GM13976 (cell line): ENCODE results near the gene STRIT1.

Source experiments
- DNase-seq: peaks from one replicate; pipeline ENCODE4 v3.0.0; 2012; ENCODE audit warnings: low spot score
- in situ Hi-C: fragments of 300-500 bp; cut with MboI; formaldehyde crosslinking; loops from one replicate; pipeline ENCODE4 v1.12.0; 2022; ENCODE audit warnings: low sequenced_read_pairs, mixed read lengths, inconsistent platforms; ENCODE audit not compliant: unreplicated experiment
- TF ChIP-seq, protein P1 (sequence below): IDR thresholded peaks from 2 replicates; pipeline ENCODE4 v1.5.1; 2012; ENCODE audit warnings: borderline replicate concordance, mild to moderate bottlenecking; ENCODE audit not compliant: insufficient read depth; ENCODE audit errors: extremely low read depth, missing control alignments, control extremely low read depth

STRIT1 gene

DNA sequence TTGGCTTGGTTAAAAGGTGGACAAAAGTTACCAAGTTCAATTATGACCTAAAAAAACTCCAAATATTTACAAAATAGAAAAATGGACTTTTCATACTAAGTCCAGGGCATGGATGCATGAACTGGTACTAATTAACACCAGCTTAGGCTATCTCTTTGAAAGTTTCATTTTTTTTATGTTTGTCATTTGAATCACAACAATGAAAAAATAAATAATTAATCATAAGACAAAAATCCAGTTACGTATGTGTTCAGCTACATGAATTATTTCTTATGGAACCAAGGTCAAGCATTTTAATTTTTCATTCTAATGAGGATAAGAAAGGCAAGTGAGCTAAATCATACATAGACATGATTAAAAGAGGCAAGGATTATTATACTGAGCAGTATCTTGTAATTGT lies 23.7 kb upstream of the STRIT1 start:
- no peak for DNase-seq
- TF ChIP-seq, protein P1, sequence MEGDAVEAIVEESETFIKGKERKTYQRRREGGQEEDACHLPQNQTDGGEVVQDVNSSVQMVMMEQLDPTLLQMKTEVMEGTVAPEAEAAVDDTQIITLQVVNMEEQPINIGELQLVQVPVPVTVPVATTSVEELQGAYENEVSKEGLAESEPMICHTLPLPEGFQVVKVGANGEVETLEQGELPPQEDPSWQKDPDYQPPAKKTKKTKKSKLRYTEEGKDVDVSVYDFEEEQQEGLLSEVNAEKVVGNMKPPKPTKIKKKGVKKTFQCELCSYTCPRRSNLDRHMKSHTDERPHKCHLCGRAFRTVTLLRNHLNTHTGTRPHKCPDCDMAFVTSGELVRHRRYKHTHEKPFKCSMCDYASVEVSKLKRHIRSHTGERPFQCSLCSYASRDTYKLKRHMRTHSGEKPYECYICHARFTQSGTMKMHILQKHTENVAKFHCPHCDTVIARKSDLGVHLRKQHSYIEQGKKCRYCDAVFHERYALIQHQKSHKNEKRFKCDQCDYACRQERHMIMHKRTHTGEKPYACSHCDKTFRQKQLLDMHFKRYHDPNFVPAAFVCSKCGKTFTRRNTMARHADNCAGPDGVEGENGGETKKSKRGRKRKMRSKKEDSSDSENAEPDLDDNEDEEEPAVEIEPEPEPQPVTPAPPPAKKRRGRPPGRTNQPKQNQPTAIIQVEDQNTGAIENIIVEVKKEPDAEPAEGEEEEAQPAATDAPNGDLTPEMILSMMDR = no peak
- in situ Hi-C loops = no loop called here

DNA sequence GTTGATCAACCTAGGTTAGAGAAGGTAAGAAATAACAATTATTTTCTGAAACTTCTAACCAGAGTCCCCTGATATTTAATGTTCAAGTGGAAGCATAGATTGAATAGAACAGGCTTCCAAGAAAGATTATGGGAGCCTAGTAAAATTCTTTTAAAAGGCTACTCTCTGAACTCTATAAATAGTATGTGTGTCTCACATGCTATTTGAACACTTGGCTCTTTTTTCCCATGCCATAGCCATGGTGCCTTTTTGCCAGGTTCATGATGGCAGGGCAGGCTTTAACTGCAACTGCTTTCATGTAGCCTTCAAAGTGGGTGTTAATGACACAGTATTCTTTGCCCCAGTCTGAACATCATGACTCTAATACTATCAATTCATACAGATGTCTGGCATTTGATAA lies 22.9 kb upstream of the STRIT1 start:
- in situ Hi-C loops = no loop called here
- TF ChIP-seq, protein P1 = no peak

DNA sequence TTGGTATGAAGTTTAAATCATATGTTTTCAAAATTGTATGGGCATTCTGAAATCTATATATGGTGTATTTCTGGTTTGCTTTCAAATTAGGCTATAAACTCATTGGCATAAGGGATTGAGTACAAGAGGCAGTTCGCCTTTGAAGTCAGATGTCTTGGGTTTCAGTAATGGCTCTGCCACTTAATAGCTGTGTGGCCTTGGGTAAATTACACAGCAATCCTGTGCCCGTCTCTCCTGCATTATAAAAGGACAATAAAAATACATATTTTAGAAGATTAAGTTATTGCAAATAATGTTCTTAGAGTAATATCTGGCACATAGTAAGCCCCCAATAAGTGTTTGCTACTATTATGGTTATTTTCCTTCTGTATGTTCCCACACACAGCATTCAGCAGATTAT lies 20.4 kb upstream of the STRIT1 start:
- DNase-seq = no peak
- TF ChIP-seq, protein P1 = no peak
- in situ Hi-C loops = no loop called here

More for the DNA sequence above, 22.9 kb upstream of the STRIT1 start:
- no peak for DNase-seq

DNA sequence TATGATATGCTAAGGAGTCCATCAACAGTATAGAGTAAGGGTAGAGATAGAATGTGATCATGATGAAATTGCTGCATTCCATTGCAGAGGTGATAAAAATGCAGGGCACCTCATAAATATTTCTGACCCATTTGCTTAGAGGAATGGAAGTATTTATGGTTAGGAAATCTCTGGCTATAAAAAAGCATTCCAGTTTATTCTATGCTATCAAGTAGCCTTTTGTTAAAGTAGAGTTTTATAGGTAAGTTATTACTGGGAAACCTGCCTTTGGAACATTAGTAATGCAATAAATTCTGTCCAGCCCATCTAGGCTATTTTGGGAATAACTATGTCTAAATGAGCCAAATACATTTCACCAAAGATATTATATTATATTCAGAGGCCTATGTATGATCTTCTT lies 19.8 kb upstream of the STRIT1 start:
- TF ChIP-seq, protein P1 = no peak
- no peak for DNase-seq
- in situ Hi-C loops = no loop called here

DNA sequence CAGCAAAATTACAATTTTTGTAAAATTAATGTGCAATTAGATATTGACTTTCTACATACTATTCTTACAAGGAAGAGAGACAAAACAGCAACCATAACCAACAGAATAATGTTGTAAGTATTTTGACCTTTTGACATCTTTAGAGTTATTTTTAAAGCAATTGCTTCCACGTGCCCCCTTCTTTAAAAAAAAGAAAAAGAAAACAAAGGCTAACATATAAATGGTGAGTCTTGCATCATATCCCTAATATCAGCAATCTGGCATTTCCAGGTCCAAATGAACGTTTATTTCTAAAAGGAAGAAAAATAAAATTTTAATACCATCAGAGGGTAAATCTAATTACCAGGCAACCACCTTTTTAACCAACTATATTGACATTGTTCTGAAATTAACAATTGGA lies 19.3 kb upstream of the STRIT1 start:
- TF ChIP-seq, protein P1 = no peak
- in situ Hi-C loops = no loop called here
- no peak for DNase-seq

DNA sequence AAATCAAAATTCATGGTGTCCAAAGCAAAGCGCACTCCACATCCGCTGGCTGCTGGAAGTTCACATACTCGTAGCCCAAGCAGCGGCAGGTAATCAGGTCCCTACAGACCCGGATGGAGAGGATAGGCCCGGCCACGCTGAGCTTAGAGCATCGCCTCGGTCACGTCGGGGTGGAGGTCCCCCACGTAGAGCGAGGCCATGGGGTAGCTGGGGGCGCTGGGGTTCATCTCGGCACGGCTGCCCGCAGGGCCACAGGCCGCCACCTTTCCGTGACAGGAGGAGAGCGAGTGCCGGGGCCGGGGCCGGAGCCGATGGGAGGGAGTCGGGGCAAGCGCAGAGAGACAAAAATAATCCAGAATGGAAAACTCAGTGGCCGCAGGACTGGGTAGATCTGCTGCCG lies 16.1 kb upstream of the STRIT1 start:
- TF ChIP-seq, protein P1 = no peak
- in situ Hi-C loops = no loop called here
- no peak for DNase-seq

DNA sequence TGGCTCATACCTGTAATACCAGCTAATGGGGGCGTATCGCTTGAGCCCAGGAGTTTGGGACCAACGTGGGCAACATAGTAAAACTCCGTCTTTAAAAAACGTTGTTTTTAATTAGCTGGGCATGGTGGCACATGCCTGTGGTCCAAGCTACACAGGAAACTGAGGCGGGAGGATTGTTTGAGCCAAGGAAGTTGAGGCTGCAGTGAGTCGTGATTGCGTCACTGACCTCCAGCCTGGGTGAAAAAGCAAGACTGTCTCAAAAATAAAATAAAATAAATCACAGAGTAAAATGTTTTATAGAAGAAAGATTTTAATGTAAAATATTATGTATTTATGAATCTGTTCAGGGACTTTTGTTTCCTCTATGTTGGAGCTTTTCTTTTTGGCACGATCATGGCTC lies 15.3 kb upstream of the STRIT1 start:
- in situ Hi-C loops = no loop called here
- TF ChIP-seq, protein P1 = no peak
- no peak for DNase-seq
